ENCODE results near the gene ACAD8.
"Not testable (repeated sequence)": the region's sequence is repeated elsewhere in the genome, so short reads cannot be mapped to it uniquely, and the experiment has no call there.

The ACAD8 gene

GRCh38 chr11:134276396-134277182, 23.2 kb downstream of the ACAD8 start:
- Histone ChIP-seq H3K9ac (ENCODE audit: low read length) (no peak overlapping the region), H3K4me1 (ENCODE audit: low read length) (no peaks in the 10 kb centered on the region), H3K4me3 (ENCODE audit: low read length) (no peak overlapping the region), H3K36me3 (replicated peaks; ENCODE audit: low read depth, low read length) (no peaks in the 10 kb centered on the region), H2AFZ (ENCODE audit: low read depth, low read length) (no peak overlapping the region), H4K20me1 (ENCODE audit: insufficient read depth, low read length) (no peaks in the 10 kb centered on the region), H3K9me3 (ENCODE audit: insufficient read depth, low read length) (no peaks in the 10 kb centered on the region), H3K79me2 (ENCODE audit: low read length) (no peaks in the 10 kb centered on the region), H3K4me2 (ENCODE audit: low read length) (no peak overlapping the region), H3K27me3 (ENCODE audit: low read depth, low read length) (peaks cover 8% of the 10 kb centered on the region), H3K27ac (ENCODE audit: low read length) (no peak overlapping the region)
- no peak for TF ChIP-seq EZH2phosphoT487 (IDR thresholded peaks at IDR 0.05; ENCODE audit: low read depth)
- no peak for TF ChIP-seq CTCF (IDR thresholded peaks at IDR 0.05; ENCODE audit: low read depth, low read length)

GRCh38 chr11:134277183-134278001, 24.0 kb downstream of the ACAD8 start:
- H3K27me3 ChIP-seq (ENCODE audit: low read depth, low read length) = peaks cover 8% of the 10 kb centered on the region
- no peaks in the 10 kb centered on the region for H3K9me3 ChIP-seq (ENCODE audit: insufficient read depth, low read length)
- no peak overlapping the region for H3K4me2 ChIP-seq (ENCODE audit: low read length)
- H3K4me3 ChIP-seq (ENCODE audit: low read length) = no peak overlapping the region
- no peak overlapping the region for H2AFZ ChIP-seq (ENCODE audit: low read depth, low read length)
- no peaks in the 10 kb centered on the region for H3K4me1 ChIP-seq (ENCODE audit: low read length)
- no peak for TF ChIP-seq EZH2phosphoT487 (IDR thresholded peaks at IDR 0.05; ENCODE audit: low read depth)
- no peak for TF ChIP-seq CTCF (IDR thresholded peaks at IDR 0.05; ENCODE audit: low read depth, low read length)
- no peak overlapping the region for H3K27ac ChIP-seq (ENCODE audit: low read length)
- H3K9ac ChIP-seq (ENCODE audit: low read length) = no peak overlapping the region
- no peaks in the 10 kb centered on the region for H3K36me3 ChIP-seq (replicated peaks; ENCODE audit: low read depth, low read length)
- no peaks in the 10 kb centered on the region for H4K20me1 ChIP-seq (ENCODE audit: insufficient read depth, low read length)
- H3K79me2 ChIP-seq (ENCODE audit: low read length) = no peaks in the 10 kb centered on the region

- Histone ChIP-seq H2AFZ (ENCODE audit: low read depth, low read length) (no peak overlapping the region), H3K9ac (ENCODE audit: low read length) (no peak overlapping the region), H3K27ac (ENCODE audit: low read length) (no peak overlapping the region), H3K4me1 (ENCODE audit: low read length) (no peaks in the 10 kb centered on the region), H3K79me2 (ENCODE audit: low read length) (no peaks in the 10 kb centered on the region), H4K20me1 (ENCODE audit: insufficient read depth, low read length) (no peaks in the 10 kb centered on the region), H3K27me3 (ENCODE audit: low read depth, low read length) (peaks cover 6% of the 10 kb centered on the region), H3K36me3 (replicated peaks; ENCODE audit: low read depth, low read length) (no peaks in the 10 kb centered on the region), H3K4me2 (ENCODE audit: low read length) (no peak overlapping the region), H3K4me3 (ENCODE audit: low read length) (no peak overlapping the region), H3K9me3 (ENCODE audit: insufficient read depth, low read length) (no peaks in the 10 kb centered on the region)
- TF ChIP-seq CTCF (IDR thresholded peaks at IDR 0.05; ENCODE audit: low read depth, low read length) (no peak), EZH2phosphoT487 (IDR thresholded peaks at IDR 0.05; ENCODE audit: low read depth) (no peak)
Measured at GRCh38 chr11:134278356-134278755, 25.0 kb downstream of the ACAD8 start.

- not testable (repeated sequence) for H3K4me2 ChIP-seq (ENCODE audit: low read length); H2AFZ ChIP-seq (ENCODE audit: low read depth, low read length); H3K27me3 ChIP-seq (ENCODE audit: low read depth, low read length); H3K4me1 ChIP-seq (ENCODE audit: low read length); H3K9me3 ChIP-seq (ENCODE audit: insufficient read depth, low read length); H3K36me3 ChIP-seq (replicated peaks; ENCODE audit: low read depth, low read length); H4K20me1 ChIP-seq (ENCODE audit: insufficient read depth, low read length); H3K9ac ChIP-seq (ENCODE audit: low read length); H3K79me2 ChIP-seq (ENCODE audit: low read length); H3K27ac ChIP-seq (ENCODE audit: low read length); H3K4me3 ChIP-seq (ENCODE audit: low read length)
Measured at GRCh38 chr11:134281635-134282034, 28.3 kb downstream of the ACAD8 start.
